ENCODE measurements around the gene KIAA1958.

The KIAA1958 gene

GRCh38 chr9:112486221-112487007, at the start of gene KIAA1958:
TSS of gene KIAA1958 (plus strand) at chr9:112486827. CDS start at chr9:112574081, 87,254 bp downstream.
- DNase-seq (ENCODE audit: low read depth in 2 of 2) = peak; percentile 69 to 70

DNA sequence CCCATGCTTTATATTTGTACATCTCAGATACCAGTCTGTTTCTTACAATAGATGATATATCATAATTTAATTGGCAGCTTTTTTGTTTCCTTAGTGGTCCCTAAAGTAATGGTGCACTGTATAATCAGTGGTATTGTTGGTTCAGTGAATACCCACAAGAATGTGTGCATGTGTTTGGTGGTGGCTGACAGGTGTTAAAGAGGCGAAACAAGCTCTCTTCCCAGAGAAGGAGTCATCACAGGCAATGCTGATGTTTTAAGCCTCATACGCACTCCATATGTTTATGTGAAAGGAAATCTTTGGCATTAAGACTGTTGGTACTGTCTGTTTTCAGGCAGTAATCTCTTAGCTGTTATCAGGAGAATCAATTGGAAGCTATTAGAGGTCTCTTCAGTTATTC, 49.2 kb upstream of the KIAA1958 start:
- DNase-seq (ENCODE audit: low read depth in 2 of 2) = no peak

GRCh38 chr9:112439171-112439570, 47.5 kb upstream of the KIAA1958 start:
- DNase-seq (ENCODE audit: low read depth in 2 of 2) = no peak

DNA sequence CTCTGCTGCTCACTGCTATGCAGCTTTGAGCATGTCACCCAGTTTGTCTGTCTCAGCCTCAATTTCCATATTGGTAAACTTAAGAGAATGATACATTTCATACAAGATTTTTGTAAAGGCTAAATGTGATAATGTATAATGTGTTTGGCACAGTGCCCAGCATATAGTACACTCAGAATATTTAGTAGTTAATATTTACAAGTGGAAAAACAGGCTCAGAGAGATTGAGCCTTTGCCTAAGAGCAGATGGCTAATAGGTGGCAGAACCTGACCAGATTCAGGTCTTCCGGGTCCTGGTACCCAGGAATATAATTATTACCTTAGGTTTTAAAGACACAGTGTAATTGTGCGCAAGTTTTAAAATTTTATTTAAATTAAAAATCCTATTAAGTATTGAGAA, 46.8 kb upstream of the KIAA1958 start:
- no peak for DNase-seq (ENCODE audit: low read depth in 2 of 2)

GRCh38 chr9:112443200-112443599, 43.4 kb upstream of the KIAA1958 start:
- DNase-seq (ENCODE audit: low read depth in 2 of 2) = peak in 1 of 2 donors; percentile 1

DNA sequence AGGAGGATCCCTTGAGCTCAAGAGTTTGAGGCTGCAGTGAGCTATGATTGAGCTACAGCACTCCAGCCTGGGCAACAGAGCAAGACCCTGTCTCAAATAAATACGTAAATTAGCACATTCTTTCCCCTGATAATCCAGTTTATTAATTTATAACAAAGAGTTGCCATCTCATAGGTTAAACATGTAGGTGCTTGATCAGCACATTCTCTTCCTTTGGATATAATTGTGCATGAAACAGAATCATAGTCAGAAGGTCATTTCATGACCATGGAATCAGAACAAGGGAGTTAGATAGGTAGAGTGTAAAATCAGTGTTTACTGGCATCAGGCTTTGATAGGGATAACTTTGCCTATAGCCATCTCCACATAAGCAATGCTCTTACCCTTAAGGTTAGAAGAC, 43.0 kb upstream of the KIAA1958 start:
- DNase-seq (ENCODE audit: low read depth in 2 of 2) = no peak

DNA sequence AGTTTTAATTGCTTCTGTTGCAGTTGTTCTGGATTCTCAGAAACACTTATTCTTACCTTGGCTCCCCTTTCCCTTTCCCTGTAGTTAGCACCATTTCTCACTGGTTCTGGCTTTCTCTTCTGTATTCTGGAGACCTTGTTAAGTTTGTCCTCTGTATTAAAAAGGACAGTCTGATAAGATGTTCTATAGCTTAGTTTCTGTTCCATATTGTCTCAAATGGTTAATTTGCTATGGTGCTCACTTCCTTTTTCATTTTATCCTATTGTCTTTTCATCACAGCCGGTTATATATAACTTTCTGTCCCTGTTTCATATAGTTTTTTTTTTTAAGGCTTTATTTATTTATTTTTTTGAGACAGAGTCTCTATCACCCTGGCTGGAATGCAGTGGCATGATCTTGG, 41.4 kb upstream of the KIAA1958 start:
- no peak for DNase-seq (ENCODE audit: low read depth in 2 of 2)

GRCh38 chr9:112446080-112446479, 40.5 kb upstream of the KIAA1958 start:
- no peak for DNase-seq (ENCODE audit: low read depth in 2 of 2)

DNA sequence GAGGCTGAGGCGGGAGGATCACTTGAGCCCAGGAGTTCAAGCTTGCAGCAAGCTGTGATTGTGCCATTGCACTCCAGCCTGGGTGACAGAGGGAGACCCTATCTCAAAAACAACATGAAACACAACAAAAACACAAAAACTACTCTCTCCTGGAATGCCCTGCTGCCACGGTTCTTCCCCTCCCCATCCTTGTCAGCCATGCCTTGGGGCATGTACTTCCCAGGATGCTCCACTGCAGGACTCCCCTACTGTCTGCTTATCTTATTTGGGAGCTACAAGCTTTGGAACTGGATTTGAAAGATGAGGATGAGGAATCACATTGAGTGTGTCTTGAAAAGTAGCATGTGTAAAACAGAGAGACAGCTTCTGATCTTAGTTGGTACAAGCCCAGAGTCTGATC, 40.1 kb upstream of the KIAA1958 start:
- no peak for DNase-seq (ENCODE audit: low read depth in 2 of 2)

GRCh38 chr9:112447283-112447761, 39.3 kb upstream of the KIAA1958 start:
- DNase-seq (ENCODE audit: low read depth in 2 of 2) = no peak

- DNase-seq (ENCODE audit: low read depth in 2 of 2) = no peak
These were observed 23.8 kb upstream of the KIAA1958 start for GRCh38 chr9:112462855-112463254.

GRCh38 chr9:112465352-112465751, 21.3 kb upstream of the KIAA1958 start:
- no peak for DNase-seq (ENCODE audit: low read depth in 2 of 2)

- DNase-seq (ENCODE audit: low read depth in 2 of 2) = no peak
These were observed 13.6 kb upstream of the KIAA1958 start for GRCh38 chr9:112472996-112473395.

GRCh38 chr9:112473986-112474385, 12.6 kb upstream of the KIAA1958 start:
- DNase-seq (ENCODE audit: low read depth in 2 of 2) = no peak

DNA sequence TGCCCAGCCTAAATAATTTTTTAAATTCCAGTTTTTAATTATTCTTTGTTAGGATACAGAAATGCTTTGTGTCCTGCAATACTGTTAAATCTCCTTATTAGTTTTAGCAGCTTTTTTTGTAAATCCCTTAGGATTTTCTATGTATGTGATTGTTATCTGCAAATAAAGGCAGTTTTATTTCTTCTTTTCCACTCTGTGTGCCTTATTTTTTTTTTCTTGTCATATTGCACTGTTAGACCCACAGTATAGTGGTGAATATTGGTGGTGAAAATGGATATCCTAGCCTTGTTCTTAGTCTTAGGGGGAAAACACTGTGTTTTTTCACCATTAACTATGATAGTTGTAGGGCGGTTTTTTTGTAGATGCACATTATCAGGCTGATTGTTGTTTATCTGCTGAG, 11.3 kb upstream of the KIAA1958 start:
- no peak for DNase-seq (ENCODE audit: low read depth in 2 of 2)

- DNase-seq (ENCODE audit: low read depth in 2 of 2) = no peak
These were observed 9.3 kb upstream of the KIAA1958 start for GRCh38 chr9:112477330-112477729.

DNA sequence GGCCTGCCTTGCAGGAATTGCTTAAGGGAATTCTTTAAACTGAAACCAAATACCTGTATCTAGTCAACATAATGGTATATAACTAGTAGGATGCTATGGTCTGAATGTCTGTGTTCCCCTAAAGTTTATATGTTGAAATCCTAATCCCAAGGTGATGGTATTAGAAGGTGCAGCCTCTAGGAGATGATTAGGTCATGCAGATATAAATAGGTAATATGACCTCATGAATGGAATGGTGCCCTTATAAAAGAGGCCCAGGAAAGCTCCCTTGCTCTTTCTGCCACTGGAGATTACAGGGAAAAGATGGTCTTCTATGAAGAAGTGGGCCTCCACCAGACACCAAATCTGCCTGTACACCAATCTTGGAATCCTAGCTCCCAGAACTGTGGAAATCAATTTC, 7.4 kb upstream of the KIAA1958 start:
- DNase-seq (ENCODE audit: low read depth in 2 of 2) = no peak

DNA sequence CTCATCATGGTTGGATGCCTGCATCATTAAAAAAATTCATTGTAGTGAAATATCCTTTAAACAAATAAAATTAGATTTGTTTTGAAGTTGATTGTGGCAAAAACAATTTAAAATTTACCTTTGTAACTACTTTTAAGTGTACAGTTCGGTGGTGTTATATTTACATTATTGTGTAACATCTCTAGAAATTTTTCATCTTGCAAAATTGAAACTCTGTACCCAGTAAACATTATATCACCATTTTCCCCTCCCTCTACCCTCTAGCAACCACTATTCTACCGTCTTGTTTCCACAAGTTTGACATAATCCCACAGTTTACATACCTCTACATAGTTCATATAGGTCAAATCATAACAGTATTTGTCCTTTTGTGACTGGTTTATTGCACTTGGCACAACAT, 2.0 kb upstream of the KIAA1958 start:
- no peak for DNase-seq (ENCODE audit: low read depth in 2 of 2)

DNA sequence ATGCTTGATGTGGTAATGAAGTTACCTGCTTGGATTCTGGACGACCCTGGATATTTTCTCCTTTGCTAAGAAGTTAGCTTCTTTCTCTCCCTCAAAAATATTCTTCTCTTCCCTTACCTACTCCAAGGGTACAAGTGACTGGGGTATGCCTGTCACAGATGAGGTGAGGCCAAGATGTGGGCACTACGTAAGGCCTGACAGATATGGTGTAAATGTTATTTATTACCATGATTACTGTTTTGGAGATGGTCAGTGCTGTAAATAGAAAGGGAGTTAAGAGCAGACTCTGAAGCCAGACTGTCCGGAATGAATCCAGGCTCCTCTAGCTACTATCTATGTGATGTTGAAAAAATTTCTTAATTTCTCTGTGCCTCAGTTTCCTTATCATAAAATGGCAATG, 1.1 kb upstream of the KIAA1958 start:
- DNase-seq (ENCODE audit: low read depth in 2 of 2) = no peak

DNA sequence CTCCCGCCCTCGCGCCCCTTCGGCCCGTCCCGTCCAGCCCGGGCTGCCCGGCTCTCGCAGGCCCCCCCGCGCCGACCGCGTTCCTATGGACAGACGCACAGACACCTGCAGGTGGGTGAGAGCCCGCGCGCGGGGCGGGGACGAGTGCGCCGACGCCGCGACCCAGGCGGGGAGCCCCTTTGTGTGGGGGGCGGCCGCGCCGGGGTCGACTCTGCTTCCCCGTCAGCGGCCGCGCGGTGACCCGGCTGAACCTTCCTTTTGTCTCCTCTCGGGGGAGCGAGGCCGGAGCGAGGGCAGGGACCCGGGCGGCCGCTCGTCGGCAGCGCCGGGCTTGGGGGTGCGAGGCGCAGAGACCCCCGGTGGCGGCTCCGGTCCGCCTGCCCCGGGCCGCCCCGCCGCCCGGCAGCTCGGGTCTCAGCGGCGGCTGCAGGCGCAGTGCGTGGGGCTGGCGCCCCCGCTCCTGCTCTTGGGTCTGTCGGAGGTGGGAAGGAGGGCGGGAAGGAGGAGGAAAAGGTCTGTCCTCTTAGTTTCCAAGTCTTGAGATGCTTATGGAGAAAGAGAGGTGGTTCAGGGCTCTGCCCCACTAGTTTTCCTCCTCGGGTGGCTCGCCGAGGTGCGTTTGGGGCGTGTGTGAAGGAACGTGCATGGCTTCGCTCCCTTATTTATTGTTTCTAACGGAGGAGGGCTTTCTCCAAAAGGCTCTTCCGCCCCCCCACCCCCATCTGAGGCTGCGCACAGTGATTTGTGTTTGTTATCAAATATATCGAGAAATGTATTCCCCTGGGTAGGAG, 576 bp downstream of the KIAA1958 start:
- peak; percentile 20 to 31 for DNase-seq (ENCODE audit: low read depth in 2 of 2)

DNA sequence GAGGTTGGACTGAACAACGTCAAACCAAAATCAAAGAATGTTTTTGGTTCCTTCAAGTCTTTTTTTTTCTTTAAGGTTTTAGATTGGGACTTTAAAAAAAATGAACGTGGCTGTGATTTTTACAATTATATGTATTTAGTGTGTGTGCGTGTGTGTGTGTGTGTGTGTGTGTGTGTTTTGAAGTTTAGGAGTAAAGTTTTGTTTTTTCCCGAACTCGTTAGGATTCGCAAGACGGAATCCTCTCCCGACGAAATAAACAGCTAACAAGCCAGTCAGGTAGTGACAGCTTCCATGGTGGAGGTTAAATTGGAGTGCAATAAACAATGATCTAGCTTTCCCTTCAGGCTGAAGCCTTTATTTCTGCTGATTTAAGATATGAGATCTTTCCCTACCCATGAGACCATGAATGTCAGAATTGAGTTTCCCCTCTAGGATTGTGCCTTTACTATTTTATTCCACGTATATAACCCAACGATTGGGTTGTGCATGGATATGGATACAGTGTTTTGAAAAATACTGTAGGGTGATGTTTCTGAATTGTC, 1.2 kb downstream of the KIAA1958 start:
- DNase-seq (ENCODE audit: low read depth in 2 of 2) = no peak

DNA sequence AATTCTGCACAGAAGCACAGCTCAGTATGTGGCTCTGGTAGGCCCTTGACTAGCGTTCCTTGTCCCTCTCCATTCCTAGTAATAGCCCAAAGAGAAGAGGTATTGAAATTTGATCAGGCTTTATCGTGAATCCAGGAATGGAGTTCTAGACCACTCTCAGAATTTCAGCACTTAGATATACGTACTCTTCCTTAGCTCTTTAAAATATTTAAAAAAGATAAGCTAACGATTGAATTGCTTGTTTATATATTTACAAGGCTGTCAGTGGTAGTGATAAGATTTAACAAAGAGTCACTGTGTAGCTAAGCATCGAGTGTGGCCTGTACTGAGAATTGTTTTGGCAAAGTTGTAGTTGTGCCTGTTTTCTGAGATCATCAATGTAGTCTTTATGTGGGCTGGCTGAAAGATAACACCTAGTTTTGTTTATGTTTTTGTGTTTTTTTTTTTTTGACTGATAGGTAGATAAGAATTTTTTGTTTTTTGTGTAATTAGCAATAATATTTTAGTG, 2.5 kb downstream of the KIAA1958 start:
- DNase-seq (ENCODE audit: low read depth in 2 of 2) = no peak
